ENCODE measurements around the gene PSMG4.
A peak's percentile ranks its signal among the peaks of the same experiment; 100 is the strongest.

PSMG4 gene

GRCh38 chr6:3251462-3252314 is 7.1 kb upstream of the PSMG4 start:
- H3K36me3 ChIP-seq (replicated peaks; ENCODE audit: insufficient read depth, low read length), result no peaks in the 10 kb centered on the region
- H3K27me3 ChIP-seq (replicated peaks; ENCODE audit: insufficient read depth, low read length), result no peaks in the 10 kb centered on the region
- H2AFZ ChIP-seq (ENCODE audit: low read length), result peak overlapping the region; percentile 87
- TF ChIP-seq EZH2phosphoT487 (IDR thresholded peaks at IDR 0.05; ENCODE audit: low read length) (no peak), CTCF (IDR thresholded peaks at IDR 0.05; ENCODE audit: low read length) (peak; percentile 94), EZH2 (optimal IDR thresholded peaks at IDR 0.05; ENCODE audit: low read depth, low read length) (no peak)
- no peak overlapping the region for H3K4me3 ChIP-seq (ENCODE audit: low read length)
- no peaks in the 10 kb centered on the region for H3K9me3 ChIP-seq (replicated peaks; ENCODE audit: insufficient read depth, low read length)
- no peak overlapping the region for H3K9ac ChIP-seq (ENCODE audit: low read length)
- H3F3A ChIP-seq (ENCODE audit: insufficient read depth, low read length), result no peaks in the 10 kb centered on the region
- H3K4me1 ChIP-seq (ENCODE audit: low read length), result 0 out of 2 replicates have a peak, but pooled peaks cover 3% of the 10 kb centered on the region
- DNase-seq, result peak; percentile 72
- H3K4me2 ChIP-seq (ENCODE audit: low read depth, low read length), result peak overlapping the region; percentile 71
- no peaks in the 10 kb centered on the region for H3K79me2 ChIP-seq (ENCODE audit: low read length)
- H3K9me2 ChIP-seq (replicated peaks; ENCODE audit: insufficient read depth, low read length), result no peaks in the 10 kb centered on the region
- no peaks in the 10 kb centered on the region for H4K20me1 ChIP-seq (ENCODE audit: insufficient read depth, low read length)
- H3K27ac ChIP-seq (ENCODE audit: low read length), result no peak overlapping the region

GRCh38 chr6:3252369-3252768 is 6.4 kb upstream of the PSMG4 start:
- H3K27ac ChIP-seq (ENCODE audit: low read length), result no peak overlapping the region
- no peaks in the 10 kb centered on the region for H4K20me1 ChIP-seq (ENCODE audit: insufficient read depth, low read length)
- no peak overlapping the region for H3K4me3 ChIP-seq (ENCODE audit: low read length)
- no peaks in the 10 kb centered on the region for H3K79me2 ChIP-seq (ENCODE audit: low read length)
- TF ChIP-seq EZH2 (optimal IDR thresholded peaks at IDR 0.05; ENCODE audit: low read depth, low read length), result no peak
- TF ChIP-seq EZH2phosphoT487 (IDR thresholded peaks at IDR 0.05; ENCODE audit: low read length), result no peak
- no peak for TF ChIP-seq CTCF (IDR thresholded peaks at IDR 0.05; ENCODE audit: low read length)
- H3K27me3 ChIP-seq (replicated peaks; ENCODE audit: insufficient read depth, low read length), result 0 out of 2 replicates have a peak, but pooled peaks cover under 1% of the 10 kb centered on the region
- H3F3A ChIP-seq (ENCODE audit: insufficient read depth, low read length), result no peaks in the 10 kb centered on the region
- no peak overlapping the region for H2AFZ ChIP-seq (ENCODE audit: low read length)
- H3K4me1 ChIP-seq (ENCODE audit: low read length), result 0 out of 2 replicates have a peak, but pooled peaks cover 3% of the 10 kb centered on the region
- H3K4me2 ChIP-seq (ENCODE audit: low read depth, low read length), result no peak overlapping the region
- H3K9ac ChIP-seq (ENCODE audit: low read length), result no peak overlapping the region
- H3K9me2 ChIP-seq (replicated peaks; ENCODE audit: insufficient read depth, low read length), result no peaks in the 10 kb centered on the region
- no peaks in the 10 kb centered on the region for H3K36me3 ChIP-seq (replicated peaks; ENCODE audit: insufficient read depth, low read length)
- no peaks in the 10 kb centered on the region for H3K9me3 ChIP-seq (replicated peaks; ENCODE audit: insufficient read depth, low read length)
- DNase-seq, result no peak

- Histone ChIP-seq H3K9me2 (replicated peaks; ENCODE audit: insufficient read depth, low read length) (no peaks in the 10 kb centered on the region), H3K4me2 (ENCODE audit: low read depth, low read length) (no peak overlapping the region), H3K27ac (ENCODE audit: low read length) (no peak overlapping the region), H3K9me3 (replicated peaks; ENCODE audit: insufficient read depth, low read length) (no peaks in the 10 kb centered on the region), H4K20me1 (ENCODE audit: insufficient read depth, low read length) (no peaks in the 10 kb centered on the region), H2AFZ (ENCODE audit: low read length) (no peak overlapping the region), H3K36me3 (replicated peaks; ENCODE audit: insufficient read depth, low read length) (no peaks in the 10 kb centered on the region), H3K79me2 (ENCODE audit: low read length) (no peaks in the 10 kb centered on the region), H3K4me3 (ENCODE audit: low read length) (no peak overlapping the region), H3K4me1 (ENCODE audit: low read length) (0 out of 2 replicates have a peak, but pooled peaks cover 3% of the 10 kb centered on the region), H3K9ac (ENCODE audit: low read length) (no peak overlapping the region), H3K27me3 (replicated peaks; ENCODE audit: insufficient read depth, low read length) (peaks cover 6% of the 10 kb centered on the region; the same call in 1 of the 2 replicates), H3F3A (ENCODE audit: insufficient read depth, low read length) (no peaks in the 10 kb centered on the region)
- no peak for DNase-seq
- TF ChIP-seq CTCF (IDR thresholded peaks at IDR 0.05; ENCODE audit: low read length) (no peak), EZH2phosphoT487 (IDR thresholded peaks at IDR 0.05; ENCODE audit: low read length) (no peak), EZH2 (optimal IDR thresholded peaks at IDR 0.05; ENCODE audit: low read depth, low read length) (no peak)
Measured at GRCh38 chr6:3252861-3253596, 5.7 kb upstream of the PSMG4 start.

Measured in MM.1S (cell line).